SK-N-SH treated with all-trans-retinoic acid at 6 μM for 48 hours (cell line): ENCODE measurements around the gene OR2T27.

ENCODE experiments used
- ATAC-seq: fragments of 200-7000 bp; cut with Tn5 transposase; 3 replicates; pipeline ENCODE4 v1.9.1; 2020; ENCODE audit warnings: mild to moderate bottlenecking, moderate library complexity
- ARNTL ChIP-seq: fragments of 450-650 bp; formaldehyde crosslinking; IDR thresholded peaks from 2 replicates; pipeline ENCODE4 v1.5.0; 2020; ENCODE audit warnings: low read depth, mild to moderate bottlenecking, moderate library complexity, borderline replicate concordance
- CREB5 ChIP-seq: fragments of 250-450 bp; sonication (Bioruptor Pico); IDR thresholded peaks from 2 replicates; pipeline ENCODE4 v1.5.1; 2020; ENCODE audit warnings: low read depth, mild to moderate bottlenecking, moderate library complexity
- CSDC2 ChIP-seq: fragments of 250-450 bp; sonication (Bioruptor Pico); IDR thresholded peaks from 2 replicates; pipeline ENCODE4 v1.5.0; 2020; ENCODE audit warnings: mild to moderate bottlenecking, moderate library complexity
- ESRRG ChIP-seq: fragments of 250-450 bp; sonication (Bioruptor Pico); IDR thresholded peaks from 2 replicates; pipeline ENCODE4 v1.6.1; 2021; ENCODE audit warnings: mild to moderate bottlenecking
- GLIS3 ChIP-seq: fragments of 250-450 bp; sonication (Bioruptor Pico); IDR thresholded peaks from 2 replicates; pipeline ENCODE4 v1.5.0; 2020; ENCODE audit warnings: mild to moderate bottlenecking, moderate library complexity
- ISL1 ChIP-seq: fragments of 250-450 bp; sonication (Bioruptor Pico); IDR thresholded peaks from 2 replicates; pipeline ENCODE4 v2.1.2; 2022; ENCODE audit warnings: mild to moderate bottlenecking, moderate library complexity
- OSR1 ChIP-seq: fragments of 250-450 bp; sonication (Bioruptor Pico); IDR thresholded peaks from 2 replicates; pipeline ENCODE4 v1.8.0; 2022; ENCODE audit warnings: moderate library complexity, mild to moderate bottlenecking, inconsistent platforms
- PPARA ChIP-seq: fragments of 250-450 bp; sonication (Bioruptor Pico); IDR thresholded peaks from 2 replicates; pipeline ENCODE4 v1.5.0; 2020; ENCODE audit warnings: mild to moderate bottlenecking, borderline replicate concordance
- RARB ChIP-seq: fragments of 250-450 bp; sonication (Bioruptor Pico); IDR thresholded peaks from 2 replicates; pipeline ENCODE4 v1.8.0; 2021; ENCODE audit warnings: mild to moderate bottlenecking, moderate library complexity
- SNAI2 ChIP-seq: fragments of 250-450 bp; sonication (Bioruptor Pico); IDR thresholded peaks from 2 replicates; pipeline ENCODE4 v1.5.0; 2020; ENCODE audit warnings: mild to moderate bottlenecking, moderate library complexity
- TCF4 ChIP-seq: fragments of 250-450 bp; sonication (Bioruptor Pico); IDR thresholded peaks from 2 replicates; pipeline ENCODE4 v1.8.0; 2021; ENCODE audit warnings: mild to moderate bottlenecking, moderate library complexity, borderline replicate concordance
- ZC3H10 ChIP-seq: fragments of 250-450 bp; sonication (Bioruptor Pico); IDR thresholded peaks from 2 replicates; pipeline ENCODE4 v1.5.1; 2021; ENCODE audit warnings: mild to moderate bottlenecking, moderate library complexity
- ZFP30 ChIP-seq: fragments of 450-650 bp; formaldehyde crosslinking; IDR thresholded peaks from 2 replicates; pipeline ENCODE4 v1.5.0; 2022; ENCODE audit warnings: mild to moderate bottlenecking, moderate library complexity
- ZNF565 ChIP-seq: fragments of 450-650 bp; formaldehyde crosslinking; conservative IDR thresholded peaks from 2 replicates; pipeline ENCODE4 v1.5.0; 2020; ENCODE audit warnings: low read depth, mild to moderate bottlenecking, moderate library complexity
- ZNF70 ChIP-seq: fragments of 450-650 bp; formaldehyde crosslinking; IDR thresholded peaks from 2 replicates; pipeline ENCODE4 v1.5.0; 2020; ENCODE audit warnings: mild to moderate bottlenecking, moderate library complexity
- ZNF8 ChIP-seq: fragments of 450-650 bp; formaldehyde crosslinking; IDR thresholded peaks from 2 replicates; pipeline ENCODE4 v1.5.0; 2020; ENCODE audit warnings: mild to moderate bottlenecking, moderate library complexity
- TF ChIP-seq, protein P1 (sequence below): fragments of 250-450 bp; sonication (Bioruptor Pico); IDR thresholded peaks from 2 replicates; pipeline ENCODE4 v1.8.0; 2021; ENCODE audit warnings: low read depth, mild to moderate bottlenecking, moderate library complexity, borderline replicate concordance
- TF ChIP-seq, protein P2 (sequence below): fragments of 250-450 bp; sonication (Bioruptor Pico); IDR thresholded peaks from 2 replicates; pipeline ENCODE4 v1.5.1; 2021; ENCODE audit warnings: mild to moderate bottlenecking, moderate library complexity
- TF ChIP-seq, protein P3 (sequence below): fragments of 250-450 bp; sonication (Bioruptor Pico); IDR thresholded peaks from 2 replicates; pipeline ENCODE4 v1.5.0; 2020; ENCODE audit warnings: mild to moderate bottlenecking, moderate library complexity

OR2T27 gene

GRCh38 chr1:248622570-248623001 lies 32.7 kb downstream of the OR2T27 start:
- peak; percentile 88 for ATAC-seq
- TF ChIP-seq ZNF565 (CRISPR knock-in tag) (no peak), ZNF70 (CRISPR knock-in tag) (no peak), CREB5 (CRISPR knock-in tag) (no peak), GLIS3 (CRISPR knock-in tag) (no peak), SNAI2 (CRISPR knock-in tag) (no peak), PPARA (CRISPR knock-in tag) (no peak), ZFP30 (CRISPR knock-in tag) (no peak), ZC3H10 (CRISPR knock-in tag) (no peak), ESRRG (CRISPR knock-in tag) (no peak), ARNTL (CRISPR knock-in tag) (no peak), ISL1 (no peak), RARB (CRISPR knock-in tag) (no peak)
- TF ChIP-seq, protein P1, sequence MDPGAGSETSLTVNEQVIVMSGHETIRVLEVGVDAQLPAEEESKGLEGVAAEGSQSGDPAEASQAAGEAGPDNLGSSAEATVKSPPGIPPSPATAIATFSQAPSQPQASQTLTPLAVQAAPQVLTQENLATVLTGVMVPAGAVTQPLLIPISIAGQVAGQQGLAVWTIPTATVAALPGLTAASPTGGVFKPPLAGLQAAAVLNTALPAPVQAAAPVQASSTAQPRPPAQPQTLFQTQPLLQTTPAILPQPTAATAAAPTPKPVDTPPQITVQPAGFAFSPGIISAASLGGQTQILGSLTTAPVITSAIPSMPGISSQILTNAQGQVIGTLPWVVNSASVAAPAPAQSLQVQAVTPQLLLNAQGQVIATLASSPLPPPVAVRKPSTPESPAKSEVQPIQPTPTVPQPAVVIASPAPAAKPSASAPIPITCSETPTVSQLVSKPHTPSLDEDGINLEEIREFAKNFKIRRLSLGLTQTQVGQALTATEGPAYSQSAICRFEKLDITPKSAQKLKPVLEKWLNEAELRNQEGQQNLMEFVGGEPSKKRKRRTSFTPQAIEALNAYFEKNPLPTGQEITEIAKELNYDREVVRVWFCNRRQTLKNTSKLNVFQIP (CRISPR knock-in tag): no peak
- TF ChIP-seq, protein P2, sequence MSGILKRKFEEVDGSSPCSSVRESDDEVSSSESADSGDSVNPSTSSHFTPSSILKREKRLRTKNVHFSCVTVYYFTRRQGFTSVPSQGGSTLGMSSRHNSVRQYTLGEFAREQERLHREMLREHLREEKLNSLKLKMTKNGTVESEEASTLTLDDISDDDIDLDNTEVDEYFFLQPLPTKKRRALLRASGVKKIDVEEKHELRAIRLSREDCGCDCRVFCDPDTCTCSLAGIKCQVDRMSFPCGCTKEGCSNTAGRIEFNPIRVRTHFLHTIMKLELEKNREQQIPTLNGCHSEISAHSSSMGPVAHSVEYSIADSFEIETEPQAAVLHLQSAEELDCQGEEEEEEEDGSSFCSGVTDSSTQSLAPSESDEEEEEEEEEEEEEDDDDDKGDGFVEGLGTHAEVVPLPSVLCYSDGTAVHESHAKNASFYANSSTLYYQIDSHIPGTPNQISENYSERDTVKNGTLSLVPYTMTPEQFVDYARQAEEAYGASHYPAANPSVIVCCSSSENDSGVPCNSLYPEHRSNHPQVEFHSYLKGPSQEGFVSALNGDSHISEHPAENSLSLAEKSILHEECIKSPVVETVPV (CRISPR knock-in tag): no peak

DNA sequence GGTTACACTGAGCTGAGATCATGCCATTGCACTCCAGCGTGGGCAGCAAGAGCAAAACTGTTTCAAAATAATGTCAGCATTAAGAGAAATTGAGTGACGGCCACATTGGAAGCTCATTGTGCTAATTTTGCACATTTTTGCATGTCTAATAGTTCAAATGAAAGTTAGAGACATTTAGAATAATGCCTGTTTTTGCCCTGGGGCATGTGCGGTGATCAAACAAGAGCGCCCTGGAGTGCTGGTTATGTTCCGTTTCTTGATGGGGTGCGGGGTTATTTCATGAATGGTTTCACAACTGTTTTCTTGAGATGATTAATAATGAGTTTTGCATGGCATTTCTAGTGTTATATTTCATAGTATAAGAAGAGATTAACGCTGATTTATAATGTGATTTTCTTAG lies 33.6 kb downstream of the OR2T27 start:
- no peak for ATAC-seq
- no peak for TF ChIP-seq ZNF70 (CRISPR knock-in tag)
- no peak for TF ChIP-seq SNAI2 (CRISPR knock-in tag)
- no peak for TF ChIP-seq ZNF8
- TF ChIP-seq, protein P2 (CRISPR knock-in tag): no peak
- no peak for TF ChIP-seq TCF4
- no peak for TF ChIP-seq PPARA (CRISPR knock-in tag)
- TF ChIP-seq OSR1 (CRISPR knock-in tag): no peak
- TF ChIP-seq RARB (CRISPR knock-in tag): no peak
- TF ChIP-seq ZC3H10 (CRISPR knock-in tag): no peak
- TF ChIP-seq GLIS3 (CRISPR knock-in tag): no peak

- ATAC-seq: peak; percentile 91
- TF ChIP-seq ZFP30 (CRISPR knock-in tag) (no peak), RARB (CRISPR knock-in tag) (no peak), CSDC2 (CRISPR knock-in tag) (no peak), CREB5 (CRISPR knock-in tag) (no peak)
- TF ChIP-seq, protein P2 (CRISPR knock-in tag): no peak
Observed at GRCh38 chr1:248618878-248619277, 36.5 kb downstream of the OR2T27 start.

DNA sequence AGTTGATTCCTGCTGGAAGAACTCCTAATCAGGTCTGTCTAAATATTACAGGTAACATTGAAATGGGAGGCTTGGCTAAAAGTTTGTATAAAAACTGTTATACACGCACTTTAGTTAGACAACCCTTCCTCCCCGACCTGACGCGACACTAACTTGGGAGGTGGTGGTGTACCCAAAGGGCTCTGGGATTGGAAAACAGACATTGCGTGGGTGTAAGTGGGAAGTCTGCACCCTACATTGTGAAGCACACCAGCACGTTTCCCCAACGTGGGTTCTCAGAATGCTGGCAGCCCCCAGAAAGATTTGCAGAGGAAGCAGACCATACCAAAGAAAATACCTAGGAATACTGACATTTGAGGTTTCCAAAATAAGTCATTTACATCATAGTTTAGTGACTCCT lies 37.2 kb downstream of the OR2T27 start:
- no peak for ATAC-seq
- TF ChIP-seq SNAI2 (CRISPR knock-in tag) (no peak), ISL1 (no peak), OSR1 (CRISPR knock-in tag) (no peak)
- TF ChIP-seq, protein P3, sequence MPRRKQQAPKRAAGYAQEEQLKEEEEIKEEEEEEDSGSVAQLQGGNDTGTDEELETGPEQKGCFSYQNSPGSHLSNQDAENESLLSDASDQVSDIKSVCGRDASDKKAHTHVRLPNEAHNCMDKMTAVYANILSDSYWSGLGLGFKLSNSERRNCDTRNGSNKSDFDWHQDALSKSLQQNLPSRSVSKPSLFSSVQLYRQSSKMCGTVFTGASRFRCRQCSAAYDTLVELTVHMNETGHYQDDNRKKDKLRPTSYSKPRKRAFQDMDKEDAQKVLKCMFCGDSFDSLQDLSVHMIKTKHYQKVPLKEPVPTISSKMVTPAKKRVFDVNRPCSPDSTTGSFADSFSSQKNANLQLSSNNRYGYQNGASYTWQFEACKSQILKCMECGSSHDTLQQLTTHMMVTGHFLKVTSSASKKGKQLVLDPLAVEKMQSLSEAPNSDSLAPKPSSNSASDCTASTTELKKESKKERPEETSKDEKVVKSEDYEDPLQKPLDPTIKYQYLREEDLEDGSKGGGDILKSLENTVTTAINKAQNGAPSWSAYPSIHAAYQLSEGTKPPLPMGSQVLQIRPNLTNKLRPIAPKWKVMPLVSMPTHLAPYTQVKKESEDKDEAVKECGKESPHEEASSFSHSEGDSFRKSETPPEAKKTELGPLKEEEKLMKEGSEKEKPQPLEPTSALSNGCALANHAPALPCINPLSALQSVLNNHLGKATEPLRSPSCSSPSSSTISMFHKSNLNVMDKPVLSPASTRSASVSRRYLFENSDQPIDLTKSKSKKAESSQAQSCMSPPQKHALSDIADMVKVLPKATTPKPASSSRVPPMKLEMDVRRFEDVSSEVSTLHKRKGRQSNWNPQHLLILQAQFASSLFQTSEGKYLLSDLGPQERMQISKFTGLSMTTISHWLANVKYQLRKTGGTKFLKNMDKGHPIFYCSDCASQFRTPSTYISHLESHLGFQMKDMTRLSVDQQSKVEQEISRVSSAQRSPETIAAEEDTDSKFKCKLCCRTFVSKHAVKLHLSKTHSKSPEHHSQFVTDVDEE: no peak
- TF ChIP-seq, all 23 proteins: peak for 0
